ENCODE data around the gene TIGAR. TPM values are rescaled to one million over a fixed set of nuclear protein-coding genes. Genes with fewer than 3 reads are reported as not detected.

TIGAR gene
- total RNA-seq, 2 donors from 2014 or later, result 4.1 to 9.5 TPM

- peak; percentile 75 for DNase-seq (ENCODE audit: low spot score)
- peak within 1 kb of the TSS; percentile 81 for H3K4me3 ChIP-seq
- H3K36me3 ChIP-seq, result peaks cover 11% of the 10 kb centered on the region
- no peaks in the 10 kb centered on the region for H3K27me3 ChIP-seq (replicated peaks; ENCODE audit: insufficient read depth)
- no peaks in the 10 kb centered on the region for H3K9me3 ChIP-seq
- peak within 1 kb of the TSS; percentile 88 to 92 for H3K27ac ChIP-seq
- peaks cover 19 to 62% of the 10 kb centered on the region in 2 donors for H3K4me1 ChIP-seq (ENCODE audit: control insufficient read depth in 1 of 2, low read depth in 2 of 2)
- TF ChIP-seq, protein P1, sequence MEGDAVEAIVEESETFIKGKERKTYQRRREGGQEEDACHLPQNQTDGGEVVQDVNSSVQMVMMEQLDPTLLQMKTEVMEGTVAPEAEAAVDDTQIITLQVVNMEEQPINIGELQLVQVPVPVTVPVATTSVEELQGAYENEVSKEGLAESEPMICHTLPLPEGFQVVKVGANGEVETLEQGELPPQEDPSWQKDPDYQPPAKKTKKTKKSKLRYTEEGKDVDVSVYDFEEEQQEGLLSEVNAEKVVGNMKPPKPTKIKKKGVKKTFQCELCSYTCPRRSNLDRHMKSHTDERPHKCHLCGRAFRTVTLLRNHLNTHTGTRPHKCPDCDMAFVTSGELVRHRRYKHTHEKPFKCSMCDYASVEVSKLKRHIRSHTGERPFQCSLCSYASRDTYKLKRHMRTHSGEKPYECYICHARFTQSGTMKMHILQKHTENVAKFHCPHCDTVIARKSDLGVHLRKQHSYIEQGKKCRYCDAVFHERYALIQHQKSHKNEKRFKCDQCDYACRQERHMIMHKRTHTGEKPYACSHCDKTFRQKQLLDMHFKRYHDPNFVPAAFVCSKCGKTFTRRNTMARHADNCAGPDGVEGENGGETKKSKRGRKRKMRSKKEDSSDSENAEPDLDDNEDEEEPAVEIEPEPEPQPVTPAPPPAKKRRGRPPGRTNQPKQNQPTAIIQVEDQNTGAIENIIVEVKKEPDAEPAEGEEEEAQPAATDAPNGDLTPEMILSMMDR (IDR thresholded peaks at IDR 0.05), result no peak
- peak; percentile 63 for ATAC-seq (ENCODE audit: insufficient number of reproducible peaks, low FRiP score, low read depth)
These were observed 47.2 kb upstream of the TIGAR start, which contains the start of gene CCND2 for GRCh38 chr12:4273652-4274395. TSS of gene CCND2 (plus strand) at chr12:4273762. CDS start at chr12:4274041, 279 bp downstream.

DNA sequence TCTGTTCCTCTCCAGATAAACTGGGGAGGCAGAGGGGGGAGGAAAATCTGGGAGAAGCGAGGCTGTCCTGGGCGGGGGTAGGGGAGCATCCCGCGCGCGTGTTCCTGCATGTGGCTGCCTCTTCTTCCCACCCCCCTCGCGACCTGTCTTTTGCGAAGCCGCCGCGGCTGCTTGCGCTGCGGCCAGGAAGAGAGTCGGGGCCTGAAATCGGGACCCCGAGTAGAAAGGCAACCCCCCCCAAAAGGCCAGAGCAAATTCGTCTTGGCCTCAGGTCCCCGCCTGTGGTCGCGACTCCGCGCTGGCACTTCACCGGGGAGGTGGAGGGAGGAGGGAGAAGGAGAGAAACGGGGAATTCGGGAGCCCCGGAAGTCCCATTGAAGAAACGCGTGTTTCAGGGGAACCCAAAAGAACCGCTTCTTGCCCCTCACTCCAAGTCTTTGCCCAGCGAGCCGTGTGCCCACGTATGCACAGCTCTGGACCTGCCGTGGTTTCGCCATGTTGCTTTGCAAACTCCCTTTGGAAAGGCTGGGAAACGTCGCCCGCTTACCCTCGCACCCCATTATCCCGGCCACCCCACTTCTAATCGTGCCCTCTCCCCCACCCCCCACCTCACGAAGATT is 46.5 kb upstream of the TIGAR start:
- Histone ChIP-seq H3K27me3 (replicated peaks; ENCODE audit: insufficient read depth) (no peaks in the 10 kb centered on the region), H3K4me1 (ENCODE audit: control insufficient read depth in 1 of 2, low read depth in 2 of 2) (peaks cover 25 to 69% of the 10 kb centered on the region in 2 donors), H3K4me3 (peak overlapping the region; percentile 81), H3K9me3 (no peaks in the 10 kb centered on the region), H3K27ac (peak overlapping the region; percentile 88 to 92), H3K36me3 (peaks cover 18% of the 10 kb centered on the region)
- DNase-seq (ENCODE audit: low spot score), result no peak
- ATAC-seq (ENCODE audit: insufficient number of reproducible peaks, low FRiP score, low read depth), result no peak
- TF ChIP-seq, protein P1 (IDR thresholded peaks at IDR 0.05), result no peak

- H3K4me1 ChIP-seq (ENCODE audit: control insufficient read depth in 1 of 2, low read depth in 2 of 2), result peaks cover 29 to 70% of the 10 kb centered on the region in 2 donors
These were observed 45.8 kb upstream of the TIGAR start for GRCh38 chr12:4275016-4275869.

GRCh38 chr12:4275870-4276301 is 45.1 kb upstream of the TIGAR start:
- H3K4me1 ChIP-seq (ENCODE audit: control insufficient read depth in 1 of 2, low read depth in 2 of 2), result peaks cover 35 to 70% of the 10 kb centered on the region in 2 donors
- H3K27me3 ChIP-seq (replicated peaks; ENCODE audit: insufficient read depth), result no peaks in the 10 kb centered on the region
- H3K4me3 ChIP-seq, result peak overlapping the region; percentile 81
- no peaks in the 10 kb centered on the region for H3K9me3 ChIP-seq
- ATAC-seq (ENCODE audit: insufficient number of reproducible peaks, low FRiP score, low read depth) (no peak), DNase-seq (ENCODE audit: low spot score) (no peak)
- TF ChIP-seq, protein P1 (IDR thresholded peaks at IDR 0.05), result no peak
- H3K27ac ChIP-seq, result peak overlapping the region; percentile 88 to 92
- H3K36me3 ChIP-seq, result peaks cover 19% of the 10 kb centered on the region

More at GRCh38 chr12:4275016-4275869, 45.8 kb upstream of the TIGAR start:
- Histone ChIP-seq H3K27me3 (replicated peaks; ENCODE audit: insufficient read depth) (no peaks in the 10 kb centered on the region), H3K4me3 (peak overlapping the region; percentile 81), H3K27ac (peak overlapping the region; percentile 88 to 92), H3K36me3 (peaks cover 19% of the 10 kb centered on the region), H3K9me3 (no peaks in the 10 kb centered on the region)
- ATAC-seq (ENCODE audit: insufficient number of reproducible peaks, low FRiP score, low read depth) (no peak), DNase-seq (ENCODE audit: low spot score) (no peak)
- TF ChIP-seq, protein P1 (IDR thresholded peaks at IDR 0.05), result no peak

All from thoracic aorta (tissue), 2 donors.